ENCODE measurements around the gene PLA2R1.

- TF ChIP-seq EP300 (conservative IDR thresholded peaks at IDR 0.05; ENCODE audit: poor library complexity, severe bottlenecking) (no peak), TAF1 (IDR thresholded peaks at IDR 0.05; ENCODE audit: low read depth) (no peak), CTCF (IDR thresholded peaks at IDR 0.05; ENCODE audit: poor library complexity, severe bottlenecking) (no peak), POLR2AphosphoS5 (IDR thresholded peaks at IDR 0.05) (no peak), REST (IDR thresholded peaks at IDR 0.05; ENCODE audit: borderline replicate concordance) (no peak), SMC3 (conservative IDR thresholded peaks at IDR 0.05; ENCODE audit: poor library complexity) (no peak)
These were observed 1.6 kb upstream of the PLA2R1 start for GRCh38 chr2:160063879-160064612.

All from neural cell (in vitro differentiated cells).